Embryonic facial prominence (tissue), 1 donor: Measurements from ENCODE around the gene PRG2.
"Not testable (repeated sequence)": the region's sequence is repeated elsewhere in the genome, so short reads cannot be mapped to it uniquely, and the experiment has no call there.

Experiments
- DNase-seq: peaks from one replicate; pipeline ENCODE4 v3.0.0-alpha.2; 2016; ENCODE audit errors: extremely low spot score

Gene PRG2

DNA sequence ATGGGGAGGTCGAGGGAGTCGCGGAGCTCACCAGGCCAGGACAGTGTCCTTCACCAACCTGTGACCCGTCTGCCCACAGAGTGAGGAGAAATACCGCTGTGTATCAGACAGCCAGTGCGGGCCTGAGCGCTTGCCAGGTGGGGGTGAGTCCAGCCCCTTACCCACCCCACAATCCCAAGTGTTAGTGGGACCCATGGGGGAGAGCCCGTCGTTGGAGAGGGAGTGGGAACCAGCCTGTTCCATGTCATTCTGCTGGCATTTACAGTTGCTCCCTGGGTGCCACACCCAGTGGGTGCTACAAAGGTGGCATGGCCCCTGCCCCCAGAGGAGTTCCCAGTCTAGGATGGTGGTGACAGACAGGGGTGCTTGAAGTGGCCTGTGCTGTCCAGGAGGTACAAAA lies 43.1 kb downstream of the PRG2 start:
- DNase-seq, result no peak

DNA sequence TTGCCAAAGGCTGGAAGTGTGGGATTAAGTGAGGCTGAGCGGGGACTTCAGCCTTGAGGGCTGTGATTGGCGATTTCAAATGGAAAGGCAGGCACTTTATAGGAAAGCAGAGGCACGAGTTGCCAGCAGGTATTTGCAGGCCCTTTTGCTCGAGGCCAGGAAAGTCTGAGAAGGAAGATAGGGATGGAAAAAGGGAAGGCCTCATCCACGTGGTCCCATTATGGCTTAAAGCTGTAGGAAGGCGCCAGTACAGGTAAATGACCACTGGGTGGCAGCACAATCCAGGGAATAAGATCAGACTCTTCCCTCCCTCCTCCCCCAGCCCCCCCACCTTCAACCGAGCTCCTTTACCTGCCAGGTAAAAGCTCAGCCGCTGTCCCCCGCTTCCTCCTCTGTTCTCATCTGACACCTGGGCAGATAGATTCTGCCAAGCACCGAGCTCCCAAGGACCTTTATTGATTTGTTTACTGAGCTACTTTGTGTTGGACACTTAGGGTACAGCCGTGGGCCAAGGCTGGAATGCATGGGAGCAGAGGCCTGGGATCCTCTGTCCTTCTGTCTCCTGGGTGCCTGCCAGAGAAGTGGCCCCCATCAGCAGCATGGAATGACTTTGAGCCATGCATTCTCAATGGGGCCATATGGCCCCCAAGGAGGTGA lies 44.8 kb downstream of the PRG2 start:
- DNase-seq, result no peak

DNA sequence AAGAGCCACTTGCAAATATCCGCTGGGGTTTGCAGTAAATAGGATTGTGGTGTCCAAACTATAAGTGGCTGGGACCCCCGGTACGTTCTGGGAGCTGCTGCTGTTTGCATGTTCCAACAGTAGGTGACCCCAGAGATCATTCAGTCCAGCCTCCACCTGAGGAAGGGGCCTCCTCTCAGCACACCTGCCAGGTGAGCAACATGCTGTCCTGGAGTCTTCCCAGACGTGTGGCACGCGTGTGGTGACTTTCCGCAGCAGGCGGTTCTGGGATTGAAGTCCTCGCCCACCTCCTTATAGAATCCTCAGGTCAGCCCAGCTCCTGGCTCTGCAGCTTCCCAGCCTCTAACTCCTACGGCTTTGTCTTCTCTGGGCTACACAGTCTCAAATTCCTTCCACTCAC lies 45.6 kb downstream of the PRG2 start:
- no peak for DNase-seq

DNA sequence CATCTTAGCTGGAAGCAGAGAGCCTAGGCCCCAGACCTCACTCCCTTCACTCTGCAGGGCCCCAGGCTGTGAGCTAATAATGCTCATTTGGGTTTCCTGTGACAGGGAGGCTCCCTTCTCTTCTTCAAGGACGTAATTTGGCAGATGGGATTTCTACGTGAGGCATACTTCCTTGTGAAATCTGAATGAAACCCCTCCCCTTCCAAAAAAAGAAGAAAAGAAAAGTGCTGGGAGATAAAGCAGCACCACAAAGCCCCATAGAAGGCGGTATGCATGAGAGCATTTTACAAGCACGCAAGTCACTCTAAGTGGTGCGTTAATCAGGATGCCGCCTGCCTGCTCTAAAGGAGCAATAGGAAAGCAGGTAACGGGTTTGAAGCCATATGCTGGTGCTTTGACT lies 46.6 kb downstream of the PRG2 start:
- DNase-seq, result no peak

DNA sequence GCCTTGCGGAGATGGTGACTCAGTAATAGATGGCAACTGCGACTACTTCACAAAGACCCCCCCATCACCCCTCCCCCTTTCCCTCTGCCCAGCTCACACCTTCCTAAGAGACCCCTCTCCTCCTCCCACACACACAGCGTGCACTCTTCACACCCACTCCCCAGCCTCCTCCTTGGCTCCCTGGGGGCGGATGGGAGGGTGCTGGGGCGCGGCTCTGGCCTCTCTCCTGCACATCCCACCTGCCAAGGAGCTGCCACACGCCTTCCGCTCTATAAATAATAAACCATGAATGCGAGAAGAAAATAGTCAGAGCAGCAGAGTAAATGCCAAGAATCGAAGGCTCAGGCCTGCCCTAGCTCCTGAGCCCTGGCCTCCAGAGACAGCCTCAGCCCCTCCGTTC lies 47.7 kb downstream of the PRG2 start:
- DNase-seq, result no peak

DNA sequence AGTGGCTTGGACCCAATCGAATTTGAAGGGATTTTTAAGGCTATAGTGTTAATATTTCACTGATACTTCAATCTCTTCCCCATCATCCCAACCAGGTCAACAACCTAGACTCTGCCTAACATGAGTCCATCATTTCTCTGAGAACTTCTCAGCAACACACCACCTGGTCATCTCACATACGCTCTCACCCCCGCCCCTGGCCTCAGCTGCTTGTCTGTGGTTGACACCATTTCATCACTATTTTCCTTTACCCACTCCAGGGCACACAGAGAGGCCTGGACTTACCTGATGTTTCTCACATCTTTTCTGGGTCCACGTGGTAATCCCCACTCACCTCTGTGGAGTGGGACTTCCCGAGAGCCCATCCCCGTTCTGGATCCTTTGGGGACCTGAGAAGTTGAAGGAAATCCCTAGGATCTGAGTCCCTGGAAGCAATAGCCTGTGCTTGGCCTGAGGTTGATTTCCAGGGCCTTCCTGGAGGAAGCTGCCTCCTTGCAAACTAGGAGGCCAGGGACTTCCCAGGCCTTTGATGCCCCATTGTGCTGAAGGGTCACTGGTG lies 49.1 kb downstream of the PRG2 start:
- DNase-seq, result no peak

DNA sequence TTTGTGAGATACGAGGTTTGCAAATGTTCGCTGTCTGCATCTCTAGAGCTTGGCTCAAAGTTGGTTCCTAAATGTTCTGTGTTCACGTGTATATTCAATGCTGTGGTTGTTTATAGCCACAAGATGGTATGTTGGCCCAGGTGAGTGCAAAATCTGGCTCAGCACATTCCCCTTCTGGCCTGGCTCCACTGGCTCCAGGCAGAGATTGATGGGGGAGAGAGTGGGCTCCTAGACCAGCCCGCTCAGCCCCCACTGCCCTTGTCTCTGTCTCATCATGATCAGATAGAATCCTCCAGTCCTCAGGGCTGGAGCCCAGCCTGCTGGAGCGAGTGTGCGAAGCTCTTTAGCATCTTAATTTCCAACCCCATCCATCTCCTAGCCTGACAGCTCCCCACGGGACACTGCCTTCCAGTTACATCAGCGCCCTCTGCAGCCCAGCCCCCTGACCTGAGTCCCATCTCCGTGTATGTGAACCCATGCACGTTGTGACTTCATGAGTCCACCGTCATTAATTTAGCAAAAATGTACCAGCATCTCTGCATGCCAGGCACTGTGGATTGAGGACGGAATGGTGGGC lies 50.3 kb downstream of the PRG2 start:
- DNase-seq, result no peak

DNA sequence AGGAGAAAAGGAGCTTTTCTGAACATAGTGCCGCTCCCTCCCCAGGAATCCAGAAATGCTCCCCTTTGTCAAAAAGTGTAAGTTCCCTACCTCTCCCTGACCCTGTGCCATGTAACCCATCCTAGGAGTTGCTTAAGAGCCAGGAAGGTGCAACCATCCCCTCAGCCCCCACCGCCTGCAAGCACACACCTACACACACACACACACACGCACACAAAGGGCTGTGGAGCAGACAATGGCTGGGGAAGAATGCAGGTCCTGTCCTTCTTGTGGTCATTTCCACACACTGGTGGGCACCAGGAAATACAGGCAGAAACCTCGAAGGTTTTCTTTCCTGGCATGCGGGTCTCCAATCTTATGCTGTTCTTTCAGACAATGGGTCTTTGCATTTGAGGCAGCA lies 51.1 kb downstream of the PRG2 start:
- DNase-seq, result no peak

DNA sequence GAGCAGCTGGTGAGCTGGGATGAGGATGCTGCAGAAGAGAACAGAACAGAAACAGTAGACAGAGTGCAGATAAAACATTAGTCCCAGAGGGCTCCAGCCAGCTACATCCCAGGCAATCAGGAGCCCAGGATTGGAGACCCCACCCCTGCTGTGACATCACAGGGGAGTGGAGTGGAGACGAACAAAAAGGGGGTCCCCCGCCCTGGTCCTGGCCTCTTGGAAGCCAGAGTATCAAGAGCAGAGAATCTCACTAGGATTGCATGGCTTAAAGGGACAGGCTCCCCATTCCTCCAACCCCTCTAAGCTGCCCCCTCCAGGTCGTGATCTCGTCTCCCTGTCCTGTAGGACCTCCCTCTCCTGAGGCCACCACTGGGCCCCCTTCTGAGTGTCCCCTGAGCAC lies 52.3 kb downstream of the PRG2 start, which contains the start of gene P2RX3:
Gene P2RX3, plus strand, starts transcription at position 211 of the 400 bp plus-strand sequence. CDS start 199 bp downstream, outside the sequence.
- DNase-seq, result no peak

DNA sequence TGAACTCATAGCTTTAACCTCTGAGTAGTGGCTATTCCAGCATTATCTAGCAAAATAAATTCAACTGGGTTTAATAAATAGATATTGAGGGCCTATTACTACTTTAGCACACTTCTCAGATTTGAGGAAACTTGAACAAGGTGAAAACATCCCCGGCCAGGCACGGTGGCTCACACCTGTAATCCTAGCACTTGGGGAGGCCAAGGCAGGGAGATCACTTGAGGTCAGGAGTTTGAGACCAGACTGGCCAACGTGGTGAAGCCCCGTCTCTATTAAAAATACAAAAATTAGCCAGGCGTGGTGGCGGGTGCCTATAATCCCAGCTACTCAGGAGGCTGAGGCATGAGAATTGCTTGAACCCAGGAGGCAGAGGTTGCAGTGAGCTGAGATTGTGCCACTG lies 53.6 kb downstream of the PRG2 start:
- DNase-seq, result not testable (repeated sequence)
